GM20000 (cell line): Measurements from ENCODE around the gene SPATA13.
"Not testable (repeated sequence)": the region's sequence is repeated elsewhere in the genome, so short reads cannot be mapped to it uniquely, and the experiment has no call there.

Experiments
- DNase-seq: peaks from one replicate; pipeline ENCODE4 v3.0.0; 2012; ENCODE audit warnings: low spot score
- TF ChIP-seq, protein P1 (sequence below): IDR thresholded peaks from 2 replicates; pipeline ENCODE4 v1.5.1; 2012; ENCODE audit warnings: mild to moderate bottlenecking, control low read depth; ENCODE audit errors: extremely low read depth, missing control alignments

SPATA13 gene

GRCh38 chr13:24212674-24213073, 52.2 kb downstream of the SPATA13 start:
- no peak for DNase-seq

GRCh38 chr13:24213932-24214331, 53.4 kb downstream of the SPATA13 start:
- no peak for DNase-seq
- TF ChIP-seq, protein P1, sequence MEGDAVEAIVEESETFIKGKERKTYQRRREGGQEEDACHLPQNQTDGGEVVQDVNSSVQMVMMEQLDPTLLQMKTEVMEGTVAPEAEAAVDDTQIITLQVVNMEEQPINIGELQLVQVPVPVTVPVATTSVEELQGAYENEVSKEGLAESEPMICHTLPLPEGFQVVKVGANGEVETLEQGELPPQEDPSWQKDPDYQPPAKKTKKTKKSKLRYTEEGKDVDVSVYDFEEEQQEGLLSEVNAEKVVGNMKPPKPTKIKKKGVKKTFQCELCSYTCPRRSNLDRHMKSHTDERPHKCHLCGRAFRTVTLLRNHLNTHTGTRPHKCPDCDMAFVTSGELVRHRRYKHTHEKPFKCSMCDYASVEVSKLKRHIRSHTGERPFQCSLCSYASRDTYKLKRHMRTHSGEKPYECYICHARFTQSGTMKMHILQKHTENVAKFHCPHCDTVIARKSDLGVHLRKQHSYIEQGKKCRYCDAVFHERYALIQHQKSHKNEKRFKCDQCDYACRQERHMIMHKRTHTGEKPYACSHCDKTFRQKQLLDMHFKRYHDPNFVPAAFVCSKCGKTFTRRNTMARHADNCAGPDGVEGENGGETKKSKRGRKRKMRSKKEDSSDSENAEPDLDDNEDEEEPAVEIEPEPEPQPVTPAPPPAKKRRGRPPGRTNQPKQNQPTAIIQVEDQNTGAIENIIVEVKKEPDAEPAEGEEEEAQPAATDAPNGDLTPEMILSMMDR = no peak

More at GRCh38 chr13:24212674-24213073, 52.2 kb downstream of the SPATA13 start:
- TF ChIP-seq, protein P1 = no peak

GRCh38 chr13:24214528-24214927, 54.0 kb downstream of the SPATA13 start:
- no peak for DNase-seq
- TF ChIP-seq, protein P1 = no peak

- TF ChIP-seq, protein P1 = no peak
- DNase-seq = no peak
Measured at GRCh38 chr13:24215126-24215525, 54.6 kb downstream of the SPATA13 start.

DNA sequence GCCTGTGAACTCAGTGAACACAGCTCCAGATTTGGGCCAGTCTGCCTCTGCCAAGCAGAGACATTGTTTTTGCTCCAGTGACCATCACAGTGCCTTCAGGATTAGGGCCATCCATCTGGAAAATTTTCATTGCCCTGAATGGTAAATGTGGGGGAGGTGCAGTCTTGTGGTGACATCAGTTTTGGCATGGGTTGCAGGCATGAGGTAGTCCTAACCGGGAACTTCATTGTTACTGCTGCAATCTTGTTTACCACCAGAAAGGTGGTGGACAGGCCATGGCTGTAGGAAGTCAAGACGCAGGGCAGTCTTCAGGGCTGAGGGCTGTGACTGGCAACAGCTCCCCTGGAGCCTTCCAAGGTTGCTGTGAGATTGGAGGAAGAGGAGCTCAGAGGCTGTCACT, 55.2 kb downstream of the SPATA13 start:
- DNase-seq = no peak
- TF ChIP-seq, protein P1 = no peak

GRCh38 chr13:24216176-24216575, 55.7 kb downstream of the SPATA13 start:
- no peak for DNase-seq
- TF ChIP-seq, protein P1 = no peak

GRCh38 chr13:24216779-24217178, 56.3 kb downstream of the SPATA13 start:
- not testable (repeated sequence) for DNase-seq

GRCh38 chr13:24217601-24218281, 57.2 kb downstream of the SPATA13 start:
- TF ChIP-seq, protein P1 = no peak
- DNase-seq = no peak
